Tibial nerve (tissue), 4 donors: Measurements from ENCODE around the gene NOM1. TPM values are rescaled to one million over a fixed set of nuclear protein-coding genes. Genes with fewer than 3 reads are reported as not detected.

ENCODE experiments used
- DNase-seq, 2 donors: peaks; one replicate each; pipeline ENCODE4 v3.0.0-alpha.2; 2019; ENCODE audit warnings: low spot score in 2 of 2
- H3K27ac ChIP-seq, 4 donors: fragments of 200-600 bp; sonication (generic) in 3 of 4; one replicate each; pipeline ENCODE4 v1.5.1; 2017 to 2019; ENCODE audit warnings: mild to moderate bottlenecking in 1 of 4
- H3K27me3 ChIP-seq, 2 donors: fragments of 200-600 bp; sonication (generic) in 1 of 2; one replicate each; pipeline versions ENCODE4 v1.5.1 to v1.6.0; 2017 to 2019
- H3K36me3 ChIP-seq, 3 donors: fragments of 200-600 bp; sonication (generic); one replicate each; pipeline ENCODE4 v1.5.1; 2018 to 2019
- H3K4me1 ChIP-seq, 4 donors: fragments of 200-600 bp; sonication (generic) in 3 of 4; one replicate each; pipeline ENCODE4 v1.5.1; 2017 to 2019
- H3K4me3 ChIP-seq, 4 donors: fragments of 200-600 bp; sonication (generic) in 3 of 4; one replicate each; pipeline ENCODE4 v1.5.1; 2017 to 2019; ENCODE audit warnings: mild to moderate bottlenecking in 1 of 4, moderate library complexity in 1 of 4
- H3K9me3 ChIP-seq, 4 donors: fragments of 200-600 bp; sonication (generic) in 3 of 4; one replicate each; pipeline ENCODE4 v1.5.1; 2017 to 2019
- EP300 ChIP-seq, 2 donors: sonication (generic); formaldehyde crosslinking; IDR thresholded peaks; one replicate each; pipeline ENCODE4 v1.6.1; 2017; ENCODE audit warnings: antibody characterized with exemption in 2 of 2, mild to moderate bottlenecking in 1 of 2
- POLR2A ChIP-seq, 2 donors: fragments of 450-650 bp; IDR thresholded peaks; one replicate each; pipeline ENCODE4 v1.6.1; 2017; ENCODE audit warnings: antibody characterized with exemption in 2 of 2, mild to moderate bottlenecking in 2 of 2, moderate library complexity in 2 of 2
- WGBS, 2 donors: methylation state at CpG; one replicate each; pipeline ENCODE4 v1.1.5; 2018; 5-methylcytosine and 5-hydroxymethylcytosine counted together
- total RNA-seq, 4 donors: library from RNA; depleted of rRNA; stranded (reverse); fragments of >200 nt; gene quantifications; one replicate each; pipeline ENCODE4 v1.1.0, GENCODE V29; 2016
- TF ChIP-seq, protein P1 (sequence below), 5 experiments: fragments of 200-600 bp in 3 of 5; fragments of 450-650 bp in 2 of 5; sonication (generic) in 3 of 5; IDR thresholded peaks; one replicate each; pipeline ENCODE4 v1.5.1; 2016 to 2019; ENCODE audit warnings: antibody characterized with exemption in 5 of 5, mild to moderate bottlenecking in 3 of 5, moderate library complexity in 2 of 5

The NOM1 gene
- total RNA-seq, 4 donors from 2014 or later: 23.3 to 41.5 (median 25.3) TPM

DNA sequence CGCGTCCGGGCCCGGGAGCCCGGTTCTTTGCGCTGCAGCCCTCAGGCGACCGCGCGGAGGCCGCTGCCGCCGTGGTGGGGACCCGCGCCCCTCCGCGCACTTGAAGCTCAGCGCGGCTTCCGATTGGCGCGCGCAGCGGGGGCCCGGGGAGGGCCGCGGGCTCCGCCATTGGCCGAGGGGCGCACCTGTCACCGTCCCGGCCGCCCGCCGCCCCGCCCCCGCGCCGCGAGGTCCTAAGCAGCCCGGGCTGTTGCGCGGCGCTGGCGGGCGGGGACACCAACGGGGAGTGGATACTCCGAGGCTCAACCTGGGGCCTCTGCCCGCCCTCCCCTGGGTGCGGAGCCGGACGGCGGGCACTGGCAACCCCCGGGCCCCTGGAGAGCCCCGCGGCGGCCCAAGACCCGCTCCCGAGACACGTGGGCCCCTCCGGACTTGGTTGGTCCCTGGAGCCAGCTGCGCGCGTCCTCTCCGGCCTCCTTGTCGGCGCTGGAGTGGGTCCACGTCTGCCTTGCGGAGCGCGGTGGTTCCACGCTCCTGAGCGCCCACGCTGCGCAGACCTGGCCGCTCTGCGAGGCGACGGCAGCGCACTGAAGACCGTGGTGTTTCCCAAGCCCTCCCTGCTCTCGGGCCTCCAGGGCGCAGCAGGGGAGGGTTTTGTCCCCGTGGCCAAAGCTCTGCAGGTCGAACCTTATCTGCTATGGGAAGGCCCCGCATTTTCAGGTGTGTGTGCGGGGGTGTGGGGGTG, 61.2 kb downstream of the NOM1 start, which contains the start of gene MNX1:
TSS of gene MNX1 (minus strand) at position 76 of the 745 bp plus-strand sequence. CDS start 313 bp downstream, outside the sequence.
- peaks cover 0 to 93% of the 10 kb centered on the region in 2 donors for H3K27me3 ChIP-seq
- H3K27ac ChIP-seq: peak within 1 kb of the TSS in 1 of 4 donors; percentile 59
- H3K36me3 ChIP-seq: no peaks in the 10 kb centered on the region
- DNase-seq: no peak
- WGBS, 2 donors: 0 to 3% methylated on average over 7 to 10 of the region's 87 CpGs
- H3K9me3 ChIP-seq: no peaks in the 10 kb centered on the region
- no peak for TF ChIP-seq POLR2A (IDR thresholded peaks at IDR 0.05)
- TF ChIP-seq EP300 (IDR thresholded peaks at IDR 0.05): no peak
- TF ChIP-seq, protein P1, sequence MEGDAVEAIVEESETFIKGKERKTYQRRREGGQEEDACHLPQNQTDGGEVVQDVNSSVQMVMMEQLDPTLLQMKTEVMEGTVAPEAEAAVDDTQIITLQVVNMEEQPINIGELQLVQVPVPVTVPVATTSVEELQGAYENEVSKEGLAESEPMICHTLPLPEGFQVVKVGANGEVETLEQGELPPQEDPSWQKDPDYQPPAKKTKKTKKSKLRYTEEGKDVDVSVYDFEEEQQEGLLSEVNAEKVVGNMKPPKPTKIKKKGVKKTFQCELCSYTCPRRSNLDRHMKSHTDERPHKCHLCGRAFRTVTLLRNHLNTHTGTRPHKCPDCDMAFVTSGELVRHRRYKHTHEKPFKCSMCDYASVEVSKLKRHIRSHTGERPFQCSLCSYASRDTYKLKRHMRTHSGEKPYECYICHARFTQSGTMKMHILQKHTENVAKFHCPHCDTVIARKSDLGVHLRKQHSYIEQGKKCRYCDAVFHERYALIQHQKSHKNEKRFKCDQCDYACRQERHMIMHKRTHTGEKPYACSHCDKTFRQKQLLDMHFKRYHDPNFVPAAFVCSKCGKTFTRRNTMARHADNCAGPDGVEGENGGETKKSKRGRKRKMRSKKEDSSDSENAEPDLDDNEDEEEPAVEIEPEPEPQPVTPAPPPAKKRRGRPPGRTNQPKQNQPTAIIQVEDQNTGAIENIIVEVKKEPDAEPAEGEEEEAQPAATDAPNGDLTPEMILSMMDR (IDR thresholded peaks at IDR 0.05): no peak
- peak within 1 kb of the TSS in 3 of 4 donors; percentile 6 to 42 (median 40) for H3K4me3 ChIP-seq
- peaks cover 0 to 33% (median 4%) of the 10 kb centered on the region in 4 donors for H3K4me1 ChIP-seq

DNA sequence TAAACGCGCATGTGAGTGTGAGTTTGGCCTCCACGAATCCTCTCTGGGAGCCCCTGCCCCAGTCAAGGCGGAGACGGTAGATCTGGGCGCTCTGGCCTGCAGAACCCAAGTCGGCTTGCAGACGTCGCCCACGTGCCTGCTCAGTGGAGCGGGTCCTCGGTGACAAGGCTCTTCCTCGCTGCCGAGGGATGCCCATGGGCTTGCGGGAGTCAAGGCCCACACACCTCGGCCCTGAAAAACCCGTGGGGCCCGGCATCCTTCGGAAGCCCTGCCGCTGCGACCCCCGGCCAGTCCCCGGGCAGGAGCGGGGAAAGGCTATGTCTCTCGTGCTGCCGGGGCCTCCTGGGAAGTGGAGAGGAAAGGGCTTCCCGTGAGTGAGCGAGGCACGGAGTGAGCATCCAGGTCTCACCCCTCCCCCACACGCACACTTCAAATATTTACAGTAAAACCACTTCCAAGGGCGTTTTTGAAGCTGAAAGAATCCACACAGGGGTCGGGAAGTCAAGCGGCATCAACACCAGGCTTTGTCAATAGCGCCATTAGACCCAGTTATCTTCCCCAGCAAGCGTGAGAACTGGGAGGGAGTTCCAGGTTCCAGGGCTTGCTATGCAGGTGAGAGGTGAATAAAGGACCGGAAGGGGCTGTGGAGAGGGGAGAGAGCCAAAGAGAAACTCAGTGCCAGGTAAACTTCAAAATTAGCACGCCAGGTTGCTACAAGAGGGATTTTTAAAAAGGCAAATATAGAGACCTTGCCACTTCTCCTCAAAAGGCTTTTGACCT, 62.0 kb downstream of the NOM1 start:
- no peak for DNase-seq
- H3K4me3 ChIP-seq: peak overlapping the region in 1 of 4 donors; percentile 23

DNA sequence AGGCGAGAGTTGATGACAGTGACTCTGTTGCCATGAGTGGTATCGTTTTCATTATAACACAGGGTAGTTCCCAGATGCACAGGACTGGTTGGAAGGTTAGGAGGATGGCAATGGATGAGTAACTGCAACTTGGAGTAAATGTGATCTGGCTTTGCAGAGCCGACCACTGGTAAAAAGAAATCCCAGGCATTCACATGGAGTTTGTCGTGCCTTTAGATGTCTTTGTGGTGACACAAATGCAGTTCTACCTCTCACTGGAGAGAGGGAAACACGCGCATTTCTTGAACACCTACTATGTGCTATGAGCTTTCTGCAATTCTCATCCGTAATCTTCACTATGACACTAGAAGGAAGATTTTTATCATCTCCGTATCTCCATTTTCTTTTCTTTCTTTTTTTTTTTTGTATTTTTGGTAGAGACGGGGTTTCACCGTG, 62.6 kb downstream of the NOM1 start:
- Histone ChIP-seq H3K27ac (no peak overlapping the region), H3K36me3 (no peaks in the 10 kb centered on the region), H3K9me3 (no peaks in the 10 kb centered on the region), H3K4me1 (peaks cover 0 to 26% (median 4%) of the 10 kb centered on the region in 4 donors), H3K27me3 (peaks cover 0 to 93% of the 10 kb centered on the region in 2 donors), H3K4me3 (no peak overlapping the region)
- TF ChIP-seq, protein P1 (IDR thresholded peaks at IDR 0.05): no peak
- TF ChIP-seq EP300 (IDR thresholded peaks at IDR 0.05): no peak
- no peak for TF ChIP-seq POLR2A (IDR thresholded peaks at IDR 0.05)
- 15 to 17% methylated on average over 10 of the region's 10 CpGs for WGBS, 2 donors
- DNase-seq: no peak

More for the DNA sequence above, 62.0 kb downstream of the NOM1 start:
- Histone ChIP-seq H3K9me3 (no peaks in the 10 kb centered on the region), H3K4me1 (peaks cover 0 to 26% (median 4%) of the 10 kb centered on the region in 4 donors), H3K36me3 (no peaks in the 10 kb centered on the region), H3K27me3 (peaks cover 0 to 93% of the 10 kb centered on the region in 2 donors), H3K27ac (no peak overlapping the region)
- TF ChIP-seq EP300 (IDR thresholded peaks at IDR 0.05): no peak
- no peak for TF ChIP-seq POLR2A (IDR thresholded peaks at IDR 0.05)
- TF ChIP-seq, protein P1 (IDR thresholded peaks at IDR 0.05): no peak
- 1% methylated on average over 15 to 36 of the region's 37 CpGs for WGBS, 2 donors

DNA sequence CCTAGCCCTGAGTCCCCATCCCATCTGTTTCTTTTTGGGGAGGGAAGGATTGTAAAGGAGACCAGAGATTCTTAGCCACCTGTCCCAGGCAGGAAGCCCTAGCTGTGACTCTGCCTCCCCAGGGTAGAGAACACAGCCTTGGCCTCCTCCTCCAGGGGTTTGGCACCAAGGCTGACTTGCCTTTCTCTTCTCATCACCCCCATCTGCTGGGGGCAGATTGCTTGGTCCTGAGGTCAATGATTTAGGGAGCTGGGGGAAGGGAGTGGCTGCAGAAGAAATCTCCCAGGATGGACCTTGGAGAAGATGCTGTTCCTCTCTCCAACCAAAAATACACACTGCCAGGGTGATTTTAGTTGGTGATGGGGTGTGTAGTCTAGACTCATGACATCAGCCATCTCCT, 63.6 kb downstream of the NOM1 start:
- H3K4me3 ChIP-seq: no peak overlapping the region
- peaks cover 0 to 93% of the 10 kb centered on the region in 2 donors for H3K27me3 ChIP-seq
- DNase-seq: no peak
- H3K4me1 ChIP-seq: peaks cover 0 to 29% (median 5%) of the 10 kb centered on the region in 4 donors
- H3K36me3 ChIP-seq: no peaks in the 10 kb centered on the region
- H3K27ac ChIP-seq: no peak overlapping the region
- no peaks in the 10 kb centered on the region for H3K9me3 ChIP-seq
- TF ChIP-seq POLR2A (IDR thresholded peaks at IDR 0.05) (no peak), EP300 (IDR thresholded peaks at IDR 0.05) (no peak)
- TF ChIP-seq, protein P1 (IDR thresholded peaks at IDR 0.05): no peak
